T-cell (primary cell): ENCODE results near the gene SPTBN2. TPM values are rescaled to one million over a fixed set of nuclear protein-coding genes. Genes with fewer than 3 reads are reported as not detected.

Experiments used
- ATAC-seq, 4 experiments: fragments of 200-7000 bp in 3 of 4; fragments of 150-1000 bp in 1 of 4; cut with Tn5 transposase; replicated peaks in 1 of 4; 1 replicate in 3 of 4; 2 replicates in 1 of 4; pipeline ENCODE4 v1.10.0; 2021; ENCODE audit warnings: moderate library complexity in 3 of 4, mild to moderate bottlenecking in 2 of 4, moderate number of reproducible peaks in 1 of 4
- CTCF ChIA-PET, 2 donors: fragments of 300-600 bp; sonication (Branson Sonifier 250); formaldehyde crosslinking; loops; one replicate each; lab custom pipeline; 2022; ENCODE audit warnings: antibody characterized with exemption in 2 of 2; lab: Charles Lee
- POLR2A ChIA-PET, 2 donors: fragments of 300-600 bp; sonication (Branson Sonifier 250); formaldehyde crosslinking; loops; one replicate each; lab custom pipeline; 2022; ENCODE audit warnings: antibody characterized with exemption in 2 of 2; lab: Charles Lee
- DNase-seq, 35 experiments: peaks; one replicate each; pipeline versions ENCODE4 v3.0.0 to v3.0.0-alpha.2; 2013 to 2023
- H3K27ac ChIP-seq: one replicate; pipeline ENCODE4 v1.5.1; 2013; ENCODE audit warnings: low read length
- H3K27me3 ChIP-seq, 2 experiments: replicated peaks in 1 of 2; 1 replicate in 1 of 2; 2 replicates in 1 of 2; pipeline versions ENCODE4 v1.6.1 to v1.7.0; 2013; ENCODE audit warnings: low read length in 1 of 2, mixed read lengths in 1 of 2; ENCODE audit not compliant: control insufficient read depth in 2 of 2, insufficient read depth in 2 of 2; ENCODE audit errors: extremely low read depth in 1 of 2
- H3K36me3 ChIP-seq, 2 donors: 1 replicate in 1 of 2; 2 replicates in 1 of 2; pipeline versions ENCODE4 v1.6.1 to v1.7.0; 2013; ENCODE audit warnings: low read length in 1 of 2; ENCODE audit not compliant: control insufficient read depth in 2 of 2, insufficient read depth in 1 of 2; ENCODE audit errors: extremely low read depth in 1 of 2
- H3K4me1 ChIP-seq, 2 experiments: 1 replicate in 1 of 2; 2 replicates in 1 of 2; pipeline versions ENCODE4 v1.6.1 to v1.7.0; 2013; ENCODE audit warnings: low read length in 2 of 2, mixed read lengths in 1 of 2; ENCODE audit not compliant: insufficient read depth in 2 of 2, control insufficient read depth in 1 of 2; ENCODE audit errors: extremely low read depth in 1 of 2
- H3K4me3 ChIP-seq, 2 donors: 1 replicate in 1 of 2; 2 replicates in 1 of 2; pipeline versions ENCODE4 v1.5.1 to v1.7.0; 2013; ENCODE audit warnings: mild to moderate bottlenecking in 2 of 2, low read length in 1 of 2, moderate library complexity in 1 of 2; ENCODE audit not compliant: control insufficient read depth in 1 of 2; ENCODE audit errors: extremely low read depth in 1 of 2
- H3K9me3 ChIP-seq: 2 replicates; pipeline ENCODE4 v1.7.0; 2013
- H3K27ac Mint-ChIP-seq, 2 donors: one replicate each; pipeline ENCODE4 v1.8.0; 2020 to 2021; ENCODE audit warnings: mild to moderate bottlenecking in 2 of 2, mixed read lengths in 2 of 2
- H3K27me3 Mint-ChIP-seq, 2 donors: one replicate each; pipeline ENCODE4 v1.8.0; 2021 to 2022; ENCODE audit warnings: mixed read lengths in 2 of 2
- H3K36me3 Mint-ChIP-seq: one replicate; pipeline ENCODE4 v1.8.0; 2021; ENCODE audit warnings: mixed read lengths
- H3K4me1 Mint-ChIP-seq, 3 donors: one replicate each; pipeline ENCODE4 v1.8.0; 2020 to 2022; ENCODE audit warnings: mixed read lengths in 3 of 3, mild to moderate bottlenecking in 1 of 3
- H3K4me3 Mint-ChIP-seq, 3 donors: one replicate each; pipeline ENCODE4 v1.8.0; 2020 to 2022; ENCODE audit warnings: mild to moderate bottlenecking in 3 of 3, mixed read lengths in 3 of 3, moderate library complexity in 3 of 3
- H3K9me3 Mint-ChIP-seq, 3 donors: one replicate each; pipeline ENCODE4 v1.8.0; 2020 to 2022; ENCODE audit warnings: mixed read lengths in 3 of 3
- WGBS: methylation state at CpG from one replicate; pipeline ENCODE4 v1.1.5; 2013; ENCODE audit warnings: missing lambda C conversion rate; ENCODE audit not compliant: insufficient coverage; 5-methylcytosine and 5-hydroxymethylcytosine counted together
- total RNA-seq, 35 experiments: library from RNA in 6 of 35; stranded (reverse) in 6 of 35; fragments of 120-200 nt in 1 of 35; gene quantifications; one replicate each; pipeline versions ENCODE4 v1.2.1 to v1.2.4 and lab custom pipeline; 2013 to 2026

The SPTBN2 gene
- total RNA-seq, 5 donors from 2014 or later (not counting 1 experiment from before 2014, with no cell fraction given) = 0.13 to 1.1 (median 0.60) TPM; not detected in 1

DNA sequence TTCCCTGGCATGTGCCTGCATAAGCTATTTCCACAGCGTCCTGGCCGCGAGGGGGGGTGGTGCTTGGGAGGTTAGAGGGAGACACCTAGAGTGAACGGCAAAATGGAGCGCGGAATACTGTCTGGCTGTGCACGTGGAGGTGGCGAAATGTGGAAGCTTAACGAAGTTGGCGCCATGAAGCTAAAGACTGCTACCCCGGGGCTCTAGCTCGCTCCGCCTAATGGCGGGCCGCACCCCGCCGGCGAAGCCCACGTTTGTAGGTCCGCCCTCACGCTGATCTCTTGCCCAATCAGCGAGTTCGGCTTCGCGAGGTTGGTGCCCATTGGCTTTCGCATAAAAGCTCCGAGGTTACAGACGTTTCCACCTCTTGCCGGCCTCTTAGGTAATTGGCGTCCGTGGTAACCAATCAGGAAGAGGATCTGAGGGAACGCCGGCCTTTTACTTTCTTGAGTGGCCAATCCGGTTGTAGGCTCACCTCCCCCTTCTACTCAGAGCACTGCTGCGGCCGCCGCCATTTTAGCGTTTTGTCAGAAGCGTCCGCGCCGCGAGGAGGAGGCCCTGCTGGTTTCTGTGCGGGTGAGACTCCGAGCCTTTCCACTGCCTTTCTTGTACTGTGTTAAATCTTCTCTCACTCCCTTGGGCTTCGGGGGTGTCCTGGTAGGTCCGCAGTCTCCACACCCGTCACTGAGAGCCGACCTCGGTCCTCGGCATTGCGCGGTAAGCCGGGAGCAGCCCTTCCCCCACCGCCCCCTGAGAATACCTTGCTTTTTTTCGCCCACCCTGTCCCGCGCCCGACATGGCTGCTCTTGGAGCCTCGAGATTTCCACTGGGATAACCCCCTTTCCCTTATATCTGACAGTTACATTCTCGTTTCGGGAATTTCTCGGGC is 90.6 kb downstream of the SPTBN2 start, which contains the start of gene RBM4:
Gene RBM4 (plus strand): TSS at position 527 of the 889 bp plus-strand sequence. CDS start 1,009 bp downstream, outside the sequence.
- H3K4me3 ChIP-seq = peak within 1 kb of the TSS; percentile 78 to 100
- peak; percentile 88 to 95 (median 92) for ATAC-seq

DNA sequence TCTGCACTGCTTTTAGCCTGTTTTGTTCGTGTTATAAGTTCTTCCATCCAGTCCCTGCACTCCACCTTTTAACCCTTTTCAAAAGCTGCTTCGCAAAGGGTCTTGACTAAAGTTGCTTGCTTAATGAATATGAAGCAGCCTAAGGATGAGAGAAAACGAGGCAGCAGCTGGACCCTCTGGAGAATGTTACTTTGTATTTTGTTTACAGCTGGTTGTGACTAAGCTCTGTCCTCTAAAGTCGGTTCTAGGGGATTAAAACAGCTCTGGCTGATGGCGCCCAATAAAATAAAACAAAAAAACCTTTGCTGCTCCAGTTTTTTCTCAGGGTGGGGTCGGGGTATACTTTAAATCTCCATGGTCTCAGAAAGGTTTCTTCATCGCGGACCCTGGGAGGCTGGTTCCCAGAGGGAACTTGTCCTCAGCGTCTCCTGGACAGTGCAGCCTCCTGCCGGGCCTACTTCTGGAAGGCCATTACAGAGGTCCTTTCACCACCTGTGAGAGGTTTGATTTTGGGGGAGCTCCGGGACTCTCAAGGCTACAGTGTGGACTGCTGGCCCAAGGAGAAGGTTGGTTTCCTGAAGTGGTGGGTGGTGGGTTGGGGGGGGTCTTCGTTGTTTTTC is 91.3 kb downstream of the SPTBN2 start:
- no peaks in the 10 kb centered on the region for H3K27me3 ChIP-seq
- H3K4me1 ChIP-seq = peaks cover 38 to 49% of the 10 kb centered on the region in 2 experiments
- ChIA-PET POLR2A (interaction anchor here (0.7 to 5.7 kb wide), 20 partner anchors 8 to 602 kb away, joined by 3 to 165 read pairs (median 6); partner anchors contain the start of genes RBM4B (in 2 of the 2), CCDC87 (in 1 of the 2), CCS (in 1 of the 2) and PELI3 (in 1 of the 2)), CTCF (interaction anchor here (0.6 to 3.0 kb wide), 15 partner anchors 9 to 926 kb away, joined by 3 to 27 read pairs (median 4); partner anchors contain the start of genes CCDC87 (in 1 of the 2), KAT5 (in 1 of the 2), MRPL11 (in 1 of the 2) and RBM14 (in 1 of the 2))
- H3K9me3 ChIP-seq = no peaks in the 10 kb centered on the region
- peak overlapping the region; percentile 78 to 100 for H3K4me3 ChIP-seq
- peak overlapping the region; percentile 78 for H3K27ac ChIP-seq
- H3K9me3 Mint-ChIP-seq = no peaks in the 10 kb centered on the region
- H3K4me3 Mint-ChIP-seq = peak overlapping the region; percentile 98 to 99 (median 99)
- 64% methylated on average over 7 of the region's 12 CpGs for WGBS
- ATAC-seq (no peak), DNase-seq (no peak)
- H3K27ac Mint-ChIP-seq = peak overlapping the region; percentile 97
- peaks cover 5 to 46% of the 10 kb centered on the region in 2 donors for H3K36me3 ChIP-seq
- H3K4me1 Mint-ChIP-seq = peaks cover 57 to 68% (median 62%) of the 10 kb centered on the region in 3 donors
- peaks cover 36% of the 10 kb centered on the region for H3K36me3 Mint-ChIP-seq
- H3K27me3 Mint-ChIP-seq = no peaks in the 10 kb centered on the region

More for the DNA sequence above, 90.6 kb downstream of the SPTBN2 start, which contains the start of gene RBM4:
- ChIA-PET POLR2A (interaction anchor here (0.6 to 5.7 kb wide), 20 partner anchors 9 to 601 kb away, joined by 3 to 165 read pairs (median 6); partner anchors contain the start of genes RBM4B (in 2 of the 2), CCDC87 (in 1 of the 2), CCS (in 1 of the 2) and PELI3 (in 1 of the 2)), CTCF (interaction anchor here (0.6 to 3.0 kb wide), 15 partner anchors 9 to 927 kb away, joined by 3 to 27 read pairs (median 4); partner anchors contain the start of genes CCDC87 (in 1 of the 2), KAT5 (in 1 of the 2), MRPL11 (in 1 of the 2) and RBM14 (in 1 of the 2))
- WGBS = under 1% methylated on average over 55 of the region's 63 CpGs
- DNase-seq = peak; percentile 80 to 99 (median 97)
- Mint-ChIP-seq H3K36me3 (peaks cover 43% of the 10 kb centered on the region), H3K27ac (peak within 1 kb of the TSS; percentile 97), H3K27me3 (no peaks in the 10 kb centered on the region), H3K9me3 (no peaks in the 10 kb centered on the region), H3K4me3 (peak within 1 kb of the TSS; percentile 98 to 99 (median 99)), H3K4me1 (peaks cover 65 to 72% (median 67%) of the 10 kb centered on the region in 3 donors)
- Histone ChIP-seq H3K9me3 (no peaks in the 10 kb centered on the region), H3K27ac (peak within 1 kb of the TSS; percentile 79), H3K4me1 (peaks cover 45 to 51% of the 10 kb centered on the region in 2 experiments), H3K27me3 (no peaks in the 10 kb centered on the region), H3K36me3 (peaks cover 9 to 48% of the 10 kb centered on the region in 2 donors)

DNA sequence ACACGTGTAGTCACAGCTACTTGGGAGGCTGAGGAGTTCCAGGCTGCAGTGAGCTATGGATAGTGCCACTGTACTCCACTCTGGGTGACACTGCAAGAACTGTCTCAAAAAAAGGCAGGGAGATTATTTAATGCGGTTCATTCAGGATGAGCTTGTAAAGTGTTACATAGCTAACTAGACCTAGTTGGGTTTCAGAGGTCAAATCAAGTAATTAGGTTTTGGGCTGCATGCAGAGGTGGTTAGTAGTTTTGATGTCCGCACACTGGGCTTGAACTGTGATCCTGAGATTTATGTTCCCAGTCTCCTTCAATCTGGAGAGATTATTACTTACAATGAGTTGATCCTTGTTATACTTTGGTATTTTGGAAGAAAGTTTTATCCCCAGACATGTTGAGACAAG is 92.6 kb downstream of the SPTBN2 start:
- DNase-seq (no peak), ATAC-seq (no peak)
- Mint-ChIP-seq H3K36me3 (peaks cover 33% of the 10 kb centered on the region), H3K9me3 (no peaks in the 10 kb centered on the region), H3K27ac (peak overlapping the region; percentile 39 to 52), H3K4me1 (peaks cover 53 to 62% (median 56%) of the 10 kb centered on the region in 3 donors), H3K4me3 (no peak overlapping the region), H3K27me3 (no peaks in the 10 kb centered on the region)
- POLR2A ChIA-PET = interaction anchor here (0.6 to 5.7 kb wide), 6 partner anchors 11 to 596 kb away, joined by 3 to 165 read pairs (median 4); partner anchors contain the start of gene RBM14 (in 1 of the 2)
- no peak overlapping the region for H3K27ac ChIP-seq
- CTCF ChIA-PET = interaction anchor here in 1 of 2 donors (0.6 kb wide), 1 partner anchor 20 kb away, joined by 7 read pairs; the partner anchor contains the start of gene RBM14
- no peaks in the 10 kb centered on the region for H3K27me3 ChIP-seq
- H3K36me3 ChIP-seq = peaks cover 5 to 37% of the 10 kb centered on the region in 2 donors
- peaks cover 26 to 53% of the 10 kb centered on the region in 2 experiments for H3K4me1 ChIP-seq
- 89% methylated on average over 2 of the region's 3 CpGs for WGBS
- H3K4me3 ChIP-seq = no peak overlapping the region
- H3K9me3 ChIP-seq = no peaks in the 10 kb centered on the region

Other genes starting within 250 kb of the SPTBN2 start
- gene DPP3, start 248.8 kb downstream of the SPTBN2 start, total RNA-seq = 10 to 100 TPM; 20.7 to 34.6 (median 29.5) TPM
- 10 to 100 TPM; 17.0 to 41.6 (median 34.9) TPM for gene BBS1, start 218.6 kb downstream of the SPTBN2 start, total RNA-seq
- 10 to 100 TPM; 17.2 to 25.7 (median 23.5) TPM for gene ZDHHC24, start 183.2 kb downstream of the SPTBN2 start, total RNA-seq
- gene ACTN3, start 182.3 kb downstream of the SPTBN2 start, total RNA-seq = under 1 TPM; 0.18 to 0.30 (median 0.23) TPM
- 10 to 100 TPM; 18.2 to 39.3 (median 30.4) TPM for gene CTSF, start 160.6 kb downstream of the SPTBN2 start, total RNA-seq
- gene CCDC87, start 136.2 kb downstream of the SPTBN2 start, total RNA-seq = under 1 TPM; 0.10 to 0.65 (median 0.32) TPM
- 10 to 100 TPM; 32.3 to 69.5 (median 58.3) TPM for gene CCS, start 136.0 kb downstream of the SPTBN2 start, total RNA-seq
- gene RBM14, start 112.6 kb downstream of the SPTBN2 start, total RNA-seq = 100 to 1,000 TPM; 176 to 382 (median 191) TPM
- gene RBM4, start 90.5 kb downstream of the SPTBN2 start, total RNA-seq = 100 to 1,000 TPM; 163 to 233 (median 181) TPM
- gene RBM4B, start 51.3 kb downstream of the SPTBN2 start, total RNA-seq = 10 to 100 TPM in 4 of 5 donors, 1 to 10 TPM in 1; 9.1 to 26.2 (median 20.2) TPM
- gene RCE1, start 114.2 kb upstream of the SPTBN2 start, total RNA-seq = 10 to 100 TPM; 27.2 to 42.9 (median 34.1) TPM
- gene LRFN4, start 127.8 kb upstream of the SPTBN2 start, total RNA-seq = 10 to 100 TPM in 1 of 5 donors, 1 to 10 TPM in 4; 1.5 to 12.9 (median 6.7) TPM
- 10 to 100 TPM in 1 of 5 donors, 1 to 10 TPM in 4; 6.2 to 10.0 (median 7.4) TPM for gene PC, start 229.2 kb upstream of the SPTBN2 start, total RNA-seq
- not detected for gene C11orf86, start 246.1 kb upstream of the SPTBN2 start, total RNA-seq